Panc1 (cell line): ENCODE measurements around the gene ENTPD5. TPM values are rescaled to one million over a fixed set of nuclear protein-coding genes. Genes with fewer than 3 reads are reported as not detected.

Experiments used
- ATAC-seq: fragments of 200-7000 bp; cut with Tn5 transposase; 2 replicates; pipeline ENCODE4 v1.9.1; 2020; ENCODE audit warnings: mild to moderate bottlenecking, moderate library complexity
- BruUV-seq: library from RNA; stranded (reverse); fragments of 400-500 nt; replicated peaks from 2 replicates; lab custom pipeline; 2021; lab: Mats Ljungman, UMichigan
- CTCF ChIA-PET: fragments of 300-600 bp; sonication (Branson Sonifier 250); formaldehyde crosslinking; loops from one replicate; lab custom pipeline; 2022; ENCODE audit warnings: antibody characterized with exemption; lab: Charles Lee
- POLR2A ChIA-PET: fragments of 300-600 bp; sonication (Branson Sonifier 250); formaldehyde crosslinking; loops from one replicate; lab custom pipeline; 2022; ENCODE audit warnings: antibody characterized with exemption; lab: Charles Lee
- DNase-seq: peaks from one replicate; pipeline ENCODE4 v3.0.0-alpha.2; 2010; ENCODE audit warnings: low read depth, low spot score
- H3K27ac ChIP-seq: 2 replicates; pipeline ENCODE4 v1.5.1; 2011; ENCODE audit warnings: mild to moderate bottlenecking, low read length, inconsistent platforms
- H3K27me3 ChIP-seq: fragments of 200-500 bp; sonication (Bioruptor generic); 2 replicates; pipeline ENCODE4 v1.6.0; 2014; ENCODE audit warnings: low read length, inconsistent platforms; ENCODE audit not compliant: control insufficient read depth, insufficient read depth
- H3K36me3 ChIP-seq: fragments of 200-500 bp; sonication (Bioruptor generic); 2 replicates; pipeline ENCODE4 v1.5.1; 2014; ENCODE audit warnings: inconsistent platforms, mild to moderate bottlenecking, low read length, moderate library complexity; ENCODE audit not compliant: control insufficient read depth, insufficient read depth
- H3K4me1 ChIP-seq: 2 replicates; pipeline ENCODE4 v1.5.1; 2011; ENCODE audit warnings: inconsistent platforms, mild to moderate bottlenecking, low read length, moderate library complexity; ENCODE audit not compliant: control insufficient read depth, insufficient read depth
- H3K4me3 ChIP-seq, 2 experiments: 2 replicates each; pipeline ENCODE4 v1.5.1; 2011 to 2012; ENCODE audit warnings: low read depth in 2 of 2, low read length in 2 of 2, mild to moderate bottlenecking in 2 of 2, inconsistent platforms in 1 of 2, moderate library complexity in 1 of 2
- H3K9me3 ChIP-seq: fragments of 200-500 bp; sonication (Bioruptor generic); 2 replicates; pipeline ENCODE4 v1.5.1; 2014; ENCODE audit warnings: low read depth, mild to moderate bottlenecking, inconsistent platforms, low read length, moderate library complexity; ENCODE audit not compliant: control insufficient read depth, insufficient read depth
- CTCF ChIP-seq: fragments of 450-650 bp; IDR thresholded peaks from 2 replicates; pipeline ENCODE4 v1.5.1; 2017; ENCODE audit warnings: mild to moderate bottlenecking
- POLR2AphosphoS5 ChIP-seq: IDR thresholded peaks from 2 replicates; pipeline ENCODE4 v1.6.1; 2012; ENCODE audit warnings: mild to moderate bottlenecking, low read depth, low read length, moderate library complexity
- REST ChIP-seq, 2 experiments: IDR thresholded peaks; 2 replicates each; pipeline ENCODE4 v1.6.1; 2011 to 2012; ENCODE audit warnings: low read depth in 2 of 2, control low read depth in 1 of 2, low read length in 1 of 2, mild to moderate bottlenecking in 1 of 2, moderate library complexity in 1 of 2; ENCODE audit not compliant: insufficient read depth in 1 of 2
- SIN3A ChIP-seq: IDR thresholded peaks from 2 replicates; pipeline ENCODE4 v1.6.1; 2012; ENCODE audit warnings: low read depth, mild to moderate bottlenecking, low read length, moderate library complexity, borderline replicate concordance; ENCODE audit not compliant: insufficient read depth
- TCF7L2 ChIP-seq: IDR thresholded peaks from 2 replicates; pipeline ENCODE4 v1.6.1; 2011; ENCODE audit warnings: mild to moderate bottlenecking, low read depth, low read length, inconsistent platforms
- in situ Hi-C: cut with HindIII; loops from 2 replicates; pipeline ENCODE4 v1.10.0; 2016; ENCODE audit warnings: low sequenced_read_pairs, low pct_unique_long_range_greater_than_20kb
- intact Hi-C: fragments of 100-400 bp; cut with micrococcal nuclease; formaldehyde crosslinking; loops from one replicate; pipeline ENCODE4 v1.10.0; 2022; ENCODE audit not compliant: unreplicated experiment
- total RNA-seq: library from RNA; stranded (reverse); gene quantifications from one replicate; pipeline ENCODE4 v1.2.1, GENCODE V29; 2021; ENCODE audit not compliant: unreplicated experiment

Gene ENTPD5
- total RNA-seq, 1 experiment from 2014 or later: 13.0 TPM

- DNase-seq (no peak), ATAC-seq (no peak)
- intact Hi-C loops (no loop called here), in situ Hi-C loops (no loop called here)
- TF ChIP-seq POLR2AphosphoS5: no peak
- Histone ChIP-seq H3K4me1 (no peaks in the 10 kb centered on the region), H3K36me3 (peaks cover 3% of the 10 kb centered on the region), H3K9me3 (no peaks in the 10 kb centered on the region), H3K27me3 (no peaks in the 10 kb centered on the region), H3K4me3 (no peak overlapping the region), H3K27ac (no peak overlapping the region)
- CTCF ChIA-PET: no interaction called here
- TSS peak; percentile 33 for BruUV-seq
- POLR2A ChIA-PET: interaction anchor here (0.5 kb wide), 1 partner anchor 64 kb away, joined by 5 read pairs; no protein-coding TSS in a partner anchor
Measured at GRCh38 chr14:73953731-73954130, 65.4 kb downstream of the ENTPD5 start.

GRCh38 chr14:73949752-73950734 lies 69.0 kb downstream of the ENTPD5 start, which contains the start of the genes COQ6 and FAM161B:
Gene COQ6, plus strand, starts transcription at chr14:73950302. Its CDS starts 31 bp downstream, at chr14:73950333.
Gene FAM161B, minus strand, starts transcription at chr14:73950094. Its CDS starts 68 bp downstream, at chr14:73950026.
- H3K27ac ChIP-seq: peak within 1 kb of the TSS; percentile 84
- H3K9me3 ChIP-seq: no peaks in the 10 kb centered on the region
- peak; percentile 98 for ATAC-seq
- DNase-seq: peak; percentile 87
- intact Hi-C loops: no loop called here
- no peaks in the 10 kb centered on the region for H3K36me3 ChIP-seq
- BruUV-seq: no TSS peak
- H3K4me1 ChIP-seq: no peaks in the 10 kb centered on the region
- peak within 1 kb of the TSS; percentile 81 to 91 for H3K4me3 ChIP-seq
- in situ Hi-C loops: no loop called here
- peak; percentile 71 for TF ChIP-seq POLR2AphosphoS5
- peak; percentile 89; the same call in 1 of the 2 replicates for TF ChIP-seq SIN3A
- peak; percentile 49; the same call in 1 of the 2 replicates for TF ChIP-seq TCF7L2
- peak; percentile 48 to 64; a peak in 1 of 4 replicates for TF ChIP-seq REST (IDR thresholded peaks at IDR 0.05; ENCODE audit: insufficient read depth in 1 of 2, low read depth in 2 of 2, low read length in 1 of 2)
- TF ChIP-seq CTCF: no peak
- CTCF ChIA-PET: interaction anchor here (0.6 to 0.7 kb wide), 2 partner anchors 86 to 123 kb away, joined by 4 to 7 read pairs; no protein-coding TSS in a partner anchor
- H3K27me3 ChIP-seq: no peaks in the 10 kb centered on the region
- POLR2A ChIA-PET: interaction anchor here (0.6 kb wide), 1 partner anchor 127 kb away, joined by 3 read pairs; no protein-coding TSS in a partner anchor
